OCI-LY7 (cell line): ENCODE data around the gene ETS2.

Source experiments
- CTCF ChIP-seq: fragments of 200-600 bp; sonication (generic); conservative IDR thresholded peaks from 2 replicates; pipeline ENCODE4 v1.5.1; 2014; ENCODE audit warnings: mild to moderate bottlenecking, antibody characterized with exemption, low read length, moderate library complexity, mixed read lengths
- EZH2phosphoT487 ChIP-seq: fragments of 200-600 bp; sonication (generic); IDR thresholded peaks from 2 replicates; pipeline ENCODE4 v1.6.1; 2018; ENCODE audit warnings: low read depth, borderline replicate concordance, mild to moderate bottlenecking, mixed run types, antibody characterized with exemption, low read length, moderate library complexity, mixed read lengths

GRCh38 chr21:38803075-38803660 is 2.6 kb upstream of the ETS2 start:
- no peak for TF ChIP-seq EZH2phosphoT487
- TF ChIP-seq CTCF, result no peak
